GM12873 (cell line): ENCODE measurements around the gene SLC22A2.

Experiments used
- CTCF ChIP-seq: IDR thresholded peaks from 2 replicates; pipeline ENCODE4 v1.5.1; 2012; ENCODE audit warnings: low read depth, mild to moderate bottlenecking, moderate library complexity, low read length, control low read depth; ENCODE audit not compliant: insufficient read depth; ENCODE audit errors: missing control alignments

The SLC22A2 gene

GRCh38 chr6:160256445-160256844 is 2.2 kb downstream of the SLC22A2 start:
- no peak for TF ChIP-seq CTCF

DNA sequence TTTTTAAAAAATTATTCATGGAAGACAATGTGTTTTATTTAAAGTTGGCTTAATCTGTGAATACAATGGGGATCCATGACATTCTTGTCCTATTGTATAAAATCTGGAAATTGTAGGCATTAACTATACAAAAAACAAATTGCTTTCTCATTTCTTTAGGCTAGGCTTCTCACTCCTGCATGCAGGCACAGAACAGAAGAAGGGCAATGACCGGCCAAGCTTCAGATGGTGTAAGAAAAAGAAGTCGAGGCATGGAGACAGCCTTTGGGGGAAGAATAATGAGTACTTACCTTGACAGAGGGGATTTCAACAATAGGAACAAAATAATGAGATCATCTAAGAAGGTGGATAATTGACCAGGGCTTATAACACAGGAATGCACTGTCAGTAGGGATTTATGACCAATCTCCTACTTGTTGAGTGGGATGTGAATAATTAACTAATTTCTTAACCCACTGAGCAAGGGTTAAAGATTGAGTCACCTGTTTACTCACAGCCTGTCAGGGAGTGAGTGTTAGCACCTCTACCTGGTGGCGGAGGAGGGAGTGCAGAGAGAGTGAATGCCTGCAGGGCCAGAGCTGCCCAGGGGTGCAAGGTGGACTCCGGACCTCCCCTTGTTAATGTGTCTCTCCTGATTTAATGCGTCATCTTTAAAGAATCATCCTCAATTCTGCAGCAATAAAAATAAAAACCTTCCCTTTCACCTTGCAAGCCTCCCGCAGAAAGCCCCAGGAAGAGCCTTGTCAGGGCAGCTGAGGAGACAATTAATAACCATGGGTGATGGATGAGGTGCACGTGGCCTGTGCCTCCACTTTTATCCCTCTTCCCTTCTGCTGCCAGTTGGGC is 3.9 kb downstream of the SLC22A2 start:
- no peak for TF ChIP-seq CTCF

DNA sequence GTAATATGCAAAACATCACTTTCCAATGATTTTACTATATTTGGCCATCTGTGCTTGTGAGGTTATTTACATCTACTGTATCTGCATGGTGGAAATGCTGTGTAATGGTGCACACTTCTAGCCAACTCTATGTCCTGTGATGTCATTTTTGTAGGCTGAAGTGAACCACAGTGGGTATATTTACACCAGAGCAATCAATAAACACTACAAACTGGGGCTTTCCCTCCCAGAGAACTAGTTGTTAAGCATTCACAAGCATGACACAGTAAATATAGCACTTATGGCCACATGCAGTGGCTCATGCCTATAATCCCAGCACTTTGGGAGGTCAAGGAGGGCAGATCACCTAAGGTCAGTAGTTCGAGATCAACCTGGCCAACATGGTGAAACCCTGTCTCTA is 4.9 kb downstream of the SLC22A2 start:
- TF ChIP-seq CTCF: no peak

- no peak for TF ChIP-seq CTCF
Observed at GRCh38 chr6:160253292-160253691, 5.3 kb downstream of the SLC22A2 start.

GRCh38 chr6:160252073-160252813 is 6.4 kb downstream of the SLC22A2 start:
- TF ChIP-seq CTCF: no peak

GRCh38 chr6:160249671-160250070 is 8.9 kb downstream of the SLC22A2 start:
- TF ChIP-seq CTCF: no peak

DNA sequence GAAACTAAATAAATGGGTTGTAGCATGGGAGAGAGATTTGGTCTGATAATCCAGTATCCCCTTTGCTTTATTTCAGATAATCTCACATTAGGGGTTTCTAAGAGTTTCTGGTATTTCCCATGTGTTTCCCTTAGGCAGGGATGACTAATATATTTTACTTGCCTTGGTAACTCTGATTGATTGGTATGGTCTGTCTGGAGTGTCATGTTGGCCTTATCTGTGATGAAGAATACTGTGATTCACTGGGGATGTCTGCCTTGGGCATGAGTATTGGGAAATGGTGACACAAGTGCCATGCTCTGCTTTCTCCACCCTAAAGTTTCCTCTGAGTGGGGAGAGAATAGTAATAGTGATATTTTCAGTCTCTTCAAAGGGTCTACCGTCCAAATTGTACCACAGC is 10.1 kb downstream of the SLC22A2 start:
- no peak for TF ChIP-seq CTCF
